HG03039 (cell line): Measurements from ENCODE around the gene TPI1.

ENCODE experiments used
- ATAC-seq: cut with Tn5 transposase; IDR thresholded peaks from one replicate; pipeline ENCODE4 v1.9.1; 2021; ENCODE audit warnings: mild to moderate bottlenecking, moderate library complexity; ENCODE audit not compliant: unreplicated experiment

The TPI1 gene

DNA sequence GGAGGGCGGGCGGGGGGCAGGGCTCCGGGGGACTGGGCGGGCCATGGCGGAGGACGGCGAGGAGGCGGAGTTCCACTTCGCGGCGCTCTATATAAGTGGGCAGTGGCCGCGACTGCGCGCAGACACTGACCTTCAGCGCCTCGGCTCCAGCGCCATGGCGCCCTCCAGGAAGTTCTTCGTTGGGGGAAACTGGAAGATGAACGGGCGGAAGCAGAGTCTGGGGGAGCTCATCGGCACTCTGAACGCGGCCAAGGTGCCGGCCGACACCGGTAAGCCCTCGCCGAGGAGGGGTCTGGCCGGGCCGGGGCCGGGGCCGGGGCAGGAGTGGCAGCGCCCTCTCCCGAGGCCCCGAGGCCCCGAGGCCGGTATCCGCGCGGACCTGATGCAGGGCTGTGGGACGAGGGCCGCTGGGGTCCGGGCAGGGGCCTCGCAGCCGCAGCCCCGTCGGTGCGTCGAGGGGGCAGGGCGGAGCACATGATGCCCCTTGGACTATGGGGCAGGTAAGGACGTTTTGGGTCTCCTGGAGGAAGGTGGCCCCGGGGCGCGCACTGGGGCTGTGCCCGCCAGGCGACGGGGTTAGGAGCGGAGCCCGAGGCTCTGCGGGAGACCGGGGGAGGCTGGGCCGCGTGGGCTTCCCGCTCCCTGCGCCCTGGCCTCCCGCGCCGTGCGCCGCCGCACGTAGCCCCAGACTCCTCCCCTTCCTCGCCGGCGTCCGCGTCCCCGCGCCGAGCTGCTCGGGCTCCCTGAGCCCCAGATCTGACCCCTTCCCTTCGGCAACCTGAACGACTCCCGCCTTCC lies at the start of gene TPI1:
Gene TPI1 (plus strand): TSS at position 119 of the 798 bp plus-strand sequence. CDS start 36 bp downstream, at position 155.
- ATAC-seq: peak; percentile 44

- no peak for ATAC-seq
Measured at GRCh38 chr12:6817662-6818157, 49.6 kb upstream of the TPI1 start.

GRCh38 chr12:6818222-6818621 lies 49.1 kb upstream of the TPI1 start:
- no peak for ATAC-seq

- ATAC-seq: no peak
Measured at GRCh38 chr12:6818645-6819044, 48.7 kb upstream of the TPI1 start.

DNA sequence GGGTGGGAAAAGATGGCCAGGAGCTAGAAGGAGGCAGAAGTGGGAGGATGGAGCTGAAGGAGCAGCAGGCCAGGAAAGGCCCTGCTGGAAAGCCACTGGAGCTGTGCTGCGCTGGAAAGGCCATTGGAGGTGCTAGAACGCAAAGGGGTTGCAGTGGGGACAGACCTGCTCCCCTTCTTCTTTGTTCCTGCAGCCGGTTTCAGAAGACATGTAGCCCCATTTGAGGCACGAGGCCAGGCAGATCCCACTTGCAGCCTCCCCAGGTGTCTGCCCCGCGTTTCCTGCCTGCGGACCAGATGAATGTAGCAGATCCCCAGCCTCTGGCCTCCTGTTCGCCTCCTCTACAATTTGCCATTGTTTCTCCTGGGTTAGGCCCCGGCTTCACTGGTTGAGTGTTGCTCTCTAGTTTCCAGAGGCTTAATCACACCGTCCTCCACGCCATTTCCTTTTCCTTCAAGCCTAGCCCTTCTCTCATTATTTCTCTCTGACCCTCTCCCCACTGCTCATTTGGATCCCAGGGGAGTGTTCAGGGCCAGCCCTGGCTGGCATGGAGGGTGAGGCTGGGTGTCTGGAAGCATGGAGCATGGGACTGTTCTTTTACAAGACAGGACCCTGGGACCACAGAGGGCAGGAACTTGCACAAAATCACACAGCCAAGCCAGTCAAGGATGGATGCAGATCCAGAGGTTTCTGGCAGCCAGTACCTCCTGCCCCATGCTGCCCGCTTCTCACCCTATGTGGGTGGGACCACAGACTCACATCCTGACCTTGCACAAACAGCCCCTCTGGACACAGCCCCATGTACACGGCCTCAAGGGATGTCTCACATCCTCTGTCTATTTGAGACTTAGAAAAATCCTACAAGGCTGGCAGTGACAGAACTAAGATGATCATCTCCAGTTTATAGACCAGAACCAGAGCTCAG lies 48.0 kb upstream of the TPI1 start:
- ATAC-seq: no peak

DNA sequence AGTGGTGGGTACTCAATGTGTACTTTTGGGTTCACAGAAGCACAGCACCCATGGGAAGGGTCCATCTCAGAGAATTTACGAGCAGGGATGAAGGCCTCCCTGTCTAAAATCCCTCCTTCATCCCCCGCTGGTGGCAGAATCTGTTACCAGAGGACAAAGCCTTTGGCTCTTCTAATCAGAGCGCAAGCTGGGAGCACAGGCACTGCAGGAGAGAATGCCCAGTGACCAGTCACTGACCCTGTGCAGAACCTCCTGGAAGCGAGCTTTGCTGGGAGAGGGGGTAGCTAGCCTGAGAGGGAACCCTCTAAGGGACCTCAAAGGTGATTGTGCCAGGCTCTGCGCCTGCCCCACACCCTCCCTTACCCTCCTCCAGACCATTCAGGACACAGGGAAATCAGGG lies 47.2 kb upstream of the TPI1 start:
- no peak for ATAC-seq

DNA sequence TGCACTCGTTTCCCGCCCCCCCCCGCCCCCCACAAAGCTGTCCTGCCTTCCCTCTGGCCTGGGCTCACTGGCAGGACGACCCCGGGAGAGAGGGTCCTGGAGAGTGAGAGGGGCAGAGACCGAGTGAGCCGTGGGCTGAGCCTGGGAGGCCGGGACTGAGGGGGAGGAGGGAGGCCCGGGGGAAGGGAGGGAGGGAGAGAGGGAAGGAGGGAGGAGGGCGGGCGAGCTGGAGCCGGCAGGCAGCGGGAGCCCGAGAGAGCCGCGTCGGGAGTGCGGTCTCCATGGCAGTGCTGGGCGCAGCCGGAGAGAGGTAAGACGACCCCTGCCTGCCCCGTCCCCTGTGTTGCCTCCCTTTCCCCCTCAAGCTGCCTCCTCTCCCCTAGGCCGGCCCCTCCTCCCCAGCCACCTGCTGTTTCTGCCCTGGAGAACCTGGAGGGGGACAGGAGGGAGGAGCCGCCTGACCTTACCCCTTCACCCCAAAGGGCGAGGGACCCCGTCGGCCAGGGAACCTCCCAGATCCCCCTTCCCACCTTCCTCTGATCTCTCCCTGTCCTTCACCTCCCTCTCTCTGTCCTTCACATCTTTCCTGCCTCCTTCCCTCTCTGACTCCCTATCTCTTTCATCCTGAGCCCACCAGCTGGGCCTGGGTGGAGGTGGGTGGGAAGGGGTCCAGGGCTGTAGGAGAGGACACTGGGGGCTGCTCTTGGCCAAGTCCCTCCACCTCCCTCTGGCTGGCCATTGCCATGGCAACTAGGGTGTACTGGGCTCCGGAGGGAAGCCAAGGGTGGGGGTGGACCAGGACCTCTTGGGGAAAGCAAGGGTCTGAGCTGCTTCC lies 45.5 kb upstream of the TPI1 start, which contains the start of gene GPR162:
Gene GPR162 (plus strand): TSS at position 231 of the 835 bp plus-strand sequence. CDS start 2,078 bp downstream, outside the sequence.
- no peak for ATAC-seq

DNA sequence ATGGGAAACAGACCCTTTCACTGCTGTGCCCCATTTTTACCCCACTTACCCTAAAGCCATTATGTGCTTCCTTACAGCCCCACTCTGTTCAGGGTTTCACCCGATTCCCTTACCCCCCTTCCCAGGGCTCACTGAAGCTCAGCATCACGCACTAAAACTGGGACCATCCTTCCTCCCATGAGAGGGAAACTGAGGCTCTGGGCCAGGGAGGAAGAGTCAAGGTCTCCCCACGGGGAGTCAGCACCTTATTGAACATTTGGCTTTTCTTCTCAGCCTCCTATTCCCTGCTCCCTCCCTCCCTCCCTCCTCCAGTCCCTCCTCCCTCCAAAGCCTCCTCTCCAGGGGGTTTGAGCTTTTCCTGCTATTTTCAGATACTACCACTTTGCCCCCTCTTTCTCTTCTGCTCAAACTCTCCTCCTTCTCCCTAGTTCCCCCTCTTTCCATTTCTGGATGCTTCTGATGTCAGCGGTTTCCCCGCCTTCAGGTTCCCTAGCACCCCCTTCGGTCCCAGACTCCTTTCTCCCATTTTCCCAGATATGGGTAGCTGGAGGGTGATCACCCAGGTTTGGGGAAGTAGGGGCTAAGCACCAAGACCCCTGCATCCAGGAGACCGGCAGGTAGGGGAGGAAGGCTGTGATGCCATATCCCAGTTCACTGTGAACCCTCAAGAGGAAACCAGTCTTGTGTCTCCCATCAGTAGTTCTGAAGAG lies 44.8 kb upstream of the TPI1 start:
- no peak for ATAC-seq

DNA sequence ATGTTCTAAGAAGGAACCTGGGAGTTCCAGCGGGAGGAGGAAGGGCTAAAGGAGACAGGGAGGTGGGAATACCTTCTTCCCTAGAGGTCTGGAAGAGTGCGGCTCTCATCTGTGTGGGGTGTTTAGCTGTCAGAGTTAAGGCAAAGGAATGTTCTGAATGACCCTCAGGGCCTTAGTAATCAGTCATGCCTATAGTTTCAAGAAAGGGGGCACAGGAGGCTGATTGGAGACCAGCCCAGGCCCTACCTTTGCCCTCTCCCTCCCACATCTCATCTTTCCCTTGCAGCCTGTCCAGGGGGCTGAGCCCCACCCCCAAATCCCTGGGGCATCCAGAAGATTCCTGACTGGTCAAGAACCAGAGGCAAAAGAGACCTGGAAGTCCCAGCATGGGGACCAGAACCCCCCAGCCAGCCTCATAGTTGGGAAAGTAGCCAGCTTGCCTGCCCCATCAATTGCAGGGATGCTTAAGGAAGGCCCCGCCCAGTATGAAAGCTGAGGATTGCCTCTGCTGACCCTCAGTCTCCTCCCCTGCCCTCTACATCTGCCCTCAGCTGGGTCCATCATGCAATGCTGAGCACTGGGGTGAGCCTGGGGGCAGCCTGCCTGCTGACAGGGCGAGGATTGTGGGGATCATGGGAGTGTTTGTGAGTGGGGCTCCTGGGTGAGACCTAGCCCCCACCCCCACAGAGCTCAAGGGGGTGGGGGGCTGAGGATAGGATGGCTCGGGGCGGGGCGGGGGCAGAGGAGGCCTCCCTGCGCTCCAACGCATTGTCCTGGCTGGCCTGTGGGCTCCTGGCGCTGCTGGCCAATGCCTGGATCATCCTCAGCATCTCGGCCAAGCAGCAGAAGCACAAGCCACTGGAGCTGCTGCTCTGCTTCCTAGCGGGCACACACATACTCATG lies 43.9 kb upstream of the TPI1 start:
- no peak for ATAC-seq

DNA sequence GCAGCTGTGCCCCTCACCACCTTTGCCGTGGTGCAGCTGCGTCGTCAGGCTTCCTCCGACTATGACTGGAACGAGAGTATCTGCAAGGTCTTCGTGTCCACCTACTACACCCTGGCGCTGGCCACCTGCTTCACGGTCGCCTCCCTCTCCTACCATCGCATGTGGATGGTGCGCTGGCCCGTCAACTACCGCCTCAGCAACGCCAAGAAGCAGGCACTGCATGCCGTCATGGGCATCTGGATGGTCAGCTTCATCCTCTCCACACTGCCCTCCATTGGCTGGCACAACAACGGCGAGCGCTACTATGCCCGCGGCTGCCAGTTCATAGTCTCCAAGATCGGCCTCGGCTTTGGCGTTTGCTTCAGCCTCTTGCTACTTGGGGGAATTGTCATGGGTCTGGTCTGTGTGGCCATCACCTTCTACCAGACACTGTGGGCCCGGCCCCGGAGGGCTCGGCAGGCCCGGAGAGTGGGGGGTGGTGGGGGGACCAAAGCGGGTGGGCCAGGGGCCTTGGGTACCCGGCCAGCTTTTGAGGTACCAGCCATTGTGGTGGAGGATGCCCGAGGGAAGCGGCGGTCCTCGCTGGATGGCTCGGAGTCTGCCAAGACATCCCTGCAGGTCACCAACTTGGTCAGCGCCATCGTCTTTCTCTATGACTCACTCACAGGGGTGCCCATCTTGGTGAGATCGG lies 43.1 kb upstream of the TPI1 start:
- no peak for ATAC-seq

DNA sequence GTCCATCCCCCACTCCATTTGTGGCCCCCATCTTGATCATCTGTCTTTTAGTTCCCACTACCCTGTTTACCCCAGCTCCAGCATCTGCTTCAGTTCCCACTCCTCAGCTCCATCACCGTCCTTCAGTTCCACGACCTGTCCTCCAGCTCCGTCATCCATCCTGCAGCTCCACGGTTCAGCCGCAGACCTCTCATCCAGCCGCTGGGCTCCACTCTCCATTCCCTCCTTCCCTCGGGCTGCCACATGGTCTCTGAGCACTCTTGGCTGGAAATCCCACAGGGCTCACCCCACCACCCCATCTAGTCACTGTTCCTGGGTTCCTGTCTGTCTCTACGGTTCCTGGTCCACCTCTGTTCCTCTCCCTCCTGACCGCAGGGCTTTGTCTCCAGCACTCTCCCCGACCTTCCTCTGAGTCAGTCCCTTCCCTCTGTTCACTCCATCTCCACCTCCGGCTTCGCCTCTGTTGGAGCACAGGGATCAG lies 42.4 kb upstream of the TPI1 start:
- no peak for ATAC-seq

DNA sequence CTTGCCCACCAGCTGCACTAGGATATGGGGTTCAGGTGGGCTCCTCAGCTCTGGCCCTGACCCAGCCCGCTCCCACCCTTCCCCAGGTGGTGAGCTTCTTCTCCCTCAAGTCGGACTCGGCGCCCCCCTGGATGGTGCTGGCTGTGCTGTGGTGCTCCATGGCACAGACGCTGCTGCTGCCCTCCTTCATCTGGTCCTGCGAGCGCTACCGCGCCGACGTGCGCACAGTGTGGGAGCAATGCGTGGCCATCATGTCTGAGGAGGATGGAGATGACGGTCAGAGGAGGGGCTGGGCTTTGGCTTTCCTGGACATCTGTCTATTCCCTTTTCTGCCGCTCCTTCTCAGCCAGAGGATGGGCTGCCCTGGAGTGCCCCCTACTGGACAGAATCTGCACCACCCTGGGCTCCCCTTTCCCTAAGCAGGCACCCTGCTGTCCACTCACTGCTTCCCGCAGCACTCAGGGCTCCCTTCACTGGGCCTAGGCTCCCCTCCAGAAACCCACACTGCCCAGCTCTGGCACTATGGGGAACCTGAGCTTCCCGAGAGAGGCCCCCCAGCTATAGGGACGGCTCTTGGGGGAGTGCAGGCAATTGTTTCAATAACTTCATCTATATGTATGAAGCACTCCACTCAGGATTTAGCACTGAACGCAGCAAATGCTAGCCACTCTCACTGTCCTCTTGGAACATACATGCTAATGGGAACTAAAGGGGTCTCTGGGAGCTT lies 41.8 kb upstream of the TPI1 start:
- no peak for ATAC-seq

DNA sequence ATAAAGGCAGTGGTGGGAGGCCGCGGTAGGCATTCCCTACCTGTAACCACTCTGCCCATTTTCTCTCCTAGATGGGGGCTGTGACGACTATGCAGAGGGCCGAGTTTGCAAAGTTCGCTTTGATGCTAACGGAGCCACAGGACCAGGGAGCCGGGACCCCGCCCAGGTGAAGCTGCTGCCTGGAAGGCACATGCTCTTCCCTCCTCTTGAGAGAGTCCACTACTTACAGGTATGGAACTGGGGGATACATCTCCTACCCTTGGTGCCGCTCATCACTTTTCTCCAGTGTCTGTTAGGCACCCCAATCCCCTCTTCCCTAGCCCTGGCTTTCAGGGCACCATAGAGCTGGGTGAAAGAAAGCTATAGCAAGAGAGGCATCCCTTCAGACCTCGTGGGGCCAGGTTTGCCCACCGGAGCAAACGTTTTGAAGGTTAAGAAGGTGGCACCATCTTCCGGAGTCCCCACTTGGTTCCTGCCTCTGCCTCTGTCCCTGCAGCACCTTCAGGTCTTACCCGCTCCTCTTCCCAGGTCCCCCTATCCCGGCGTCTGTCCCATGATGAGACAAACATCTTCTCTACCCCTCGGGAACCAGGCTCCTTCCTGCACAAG lies 41.1 kb upstream of the TPI1 start:
- ATAC-seq: no peak

DNA sequence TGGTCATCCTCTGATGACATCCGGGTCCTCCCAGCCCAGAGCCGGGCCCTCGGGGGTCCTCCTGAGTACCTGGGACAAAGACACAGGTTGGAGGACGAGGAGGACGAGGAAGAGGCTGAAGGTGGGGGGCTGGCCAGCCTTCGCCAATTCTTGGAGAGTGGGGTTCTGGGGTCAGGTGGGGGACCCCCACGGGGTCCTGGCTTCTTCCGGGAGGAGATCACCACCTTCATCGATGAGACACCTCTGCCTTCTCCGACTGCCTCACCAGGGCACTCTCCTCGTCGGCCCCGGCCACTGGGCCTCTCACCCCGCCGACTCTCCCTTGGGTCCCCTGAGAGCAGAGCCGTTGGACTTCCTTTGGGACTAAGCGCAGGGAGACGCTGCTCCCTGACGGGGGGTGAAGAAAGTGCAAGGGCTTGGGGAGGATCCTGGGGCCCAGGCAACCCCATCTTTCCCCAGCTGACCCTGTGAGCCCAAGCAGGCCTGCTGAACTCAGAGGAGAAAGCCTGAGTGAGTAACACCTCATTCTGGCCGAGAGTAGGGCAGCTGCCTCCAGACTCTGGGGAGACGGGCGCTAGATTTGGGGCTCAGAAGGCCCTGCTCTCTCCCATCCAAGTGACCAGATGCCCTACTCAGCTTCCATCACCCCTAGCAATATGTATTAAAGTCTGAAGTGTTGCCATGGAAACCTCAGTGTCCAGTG lies 40.4 kb upstream of the TPI1 start:
- no peak for ATAC-seq

GRCh38 chr12:6827437-6827911 lies 39.9 kb upstream of the TPI1 start:
- ATAC-seq: no peak

DNA sequence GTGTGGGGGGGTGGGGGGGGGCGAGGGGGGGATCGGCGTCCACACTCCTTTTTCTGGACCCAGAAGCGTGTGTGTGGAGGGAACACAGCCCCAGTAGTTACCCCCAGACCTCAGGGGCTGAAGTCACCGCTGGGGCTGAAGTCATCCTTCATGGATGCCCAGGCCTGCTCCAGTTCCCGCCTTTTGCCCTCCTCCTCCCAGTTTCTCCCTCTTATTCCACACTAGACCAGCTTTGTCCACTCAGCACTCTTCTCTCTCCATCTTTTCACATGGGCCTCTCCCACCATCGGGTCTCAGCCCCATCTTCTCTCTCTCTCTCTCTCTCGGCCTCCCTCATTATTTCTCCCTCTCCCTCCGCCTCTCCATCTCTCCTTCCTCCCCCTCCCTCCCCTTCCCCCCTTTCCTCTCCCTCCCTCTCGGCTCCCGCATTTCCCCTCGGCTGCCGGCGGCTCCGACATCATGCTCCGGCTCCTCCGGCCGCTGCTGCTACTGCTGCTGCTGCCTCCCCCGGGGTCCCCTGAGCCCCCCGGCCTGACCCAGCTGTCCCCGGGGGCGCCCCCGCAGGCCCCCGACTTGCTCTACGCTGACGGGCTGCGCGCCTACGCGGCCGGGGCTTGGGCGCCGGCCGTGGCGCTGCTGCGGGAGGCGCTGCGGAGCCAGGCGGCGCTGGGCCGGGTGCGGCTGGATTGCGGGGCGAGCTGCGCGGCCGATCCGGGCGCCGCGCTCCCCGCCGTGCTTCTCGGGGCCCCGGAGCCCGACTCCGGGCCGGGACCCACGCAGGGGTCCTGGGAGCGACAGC lies 39.1 kb upstream of the TPI1 start, which contains the start of gene P3H3:
Gene P3H3 (plus strand): TSS at position 426 of the 799 bp plus-strand sequence. CDS start 34 bp downstream, at position 460.
- no peak for ATAC-seq
